Hematopoietic multipotent progenitor cell treated with erythropoietin and hydrocortisone succinate and interleukin-3 and kit ligand, for 17 days (in vitro differentiated cells): ENCODE measurements around the gene FA2H.

Experiments
- DNase-seq: peaks from one replicate; pipeline ENCODE4 v3.0.0-alpha.2; 2015; ENCODE audit warnings: low spot score

The FA2H gene

DNA sequence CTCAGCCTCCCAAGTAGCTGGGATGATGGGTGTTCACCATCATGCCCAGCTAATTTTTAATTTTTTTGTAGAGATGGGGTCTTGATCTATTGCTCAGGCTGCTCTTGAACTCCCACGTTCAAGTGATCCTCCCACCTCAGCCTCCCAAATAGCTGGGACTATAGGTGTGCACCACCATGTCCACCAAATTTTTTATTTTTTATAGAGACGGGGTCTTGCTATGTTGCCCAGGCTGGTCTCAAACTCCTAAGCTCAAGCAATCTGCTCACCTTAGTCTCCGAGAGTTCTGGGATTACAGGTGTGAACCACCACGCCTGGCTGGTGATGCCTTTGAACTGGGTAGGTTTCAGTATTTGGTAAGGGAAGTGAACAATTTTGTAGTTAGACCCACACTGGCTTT lies 30.1 kb downstream of the FA2H start:
- no peak for DNase-seq

DNA sequence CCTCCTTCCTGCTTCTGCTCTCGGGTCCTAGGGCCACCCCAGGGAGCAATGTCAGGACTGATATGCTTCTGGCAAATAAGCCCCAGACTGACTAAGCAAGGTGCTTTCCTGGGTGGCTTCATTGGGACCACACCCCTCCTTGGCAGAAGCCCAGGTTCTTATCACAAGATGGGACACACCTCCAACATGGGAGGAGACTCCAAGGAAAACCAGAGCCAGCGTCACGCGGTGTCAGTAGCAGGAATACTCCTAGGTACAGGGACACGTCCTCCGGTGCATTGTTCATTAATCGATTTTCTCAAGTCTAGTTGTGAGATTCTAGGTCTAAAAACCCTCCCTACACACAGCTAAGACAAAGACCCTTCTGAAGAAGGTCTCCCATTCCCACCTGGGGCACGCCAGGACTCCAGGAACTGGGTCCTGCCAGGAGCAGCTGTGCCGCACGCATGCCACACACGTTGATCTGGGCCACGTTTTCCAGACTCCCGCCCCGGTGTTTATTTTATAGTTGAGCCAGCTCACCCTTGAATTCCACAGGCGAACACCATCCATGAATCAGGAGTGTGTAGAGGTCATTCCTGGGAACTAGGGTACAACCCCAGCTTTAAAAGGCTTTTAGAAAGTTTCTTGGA lies 30.8 kb downstream of the FA2H start:
- peak; percentile 61 for DNase-seq

DNA sequence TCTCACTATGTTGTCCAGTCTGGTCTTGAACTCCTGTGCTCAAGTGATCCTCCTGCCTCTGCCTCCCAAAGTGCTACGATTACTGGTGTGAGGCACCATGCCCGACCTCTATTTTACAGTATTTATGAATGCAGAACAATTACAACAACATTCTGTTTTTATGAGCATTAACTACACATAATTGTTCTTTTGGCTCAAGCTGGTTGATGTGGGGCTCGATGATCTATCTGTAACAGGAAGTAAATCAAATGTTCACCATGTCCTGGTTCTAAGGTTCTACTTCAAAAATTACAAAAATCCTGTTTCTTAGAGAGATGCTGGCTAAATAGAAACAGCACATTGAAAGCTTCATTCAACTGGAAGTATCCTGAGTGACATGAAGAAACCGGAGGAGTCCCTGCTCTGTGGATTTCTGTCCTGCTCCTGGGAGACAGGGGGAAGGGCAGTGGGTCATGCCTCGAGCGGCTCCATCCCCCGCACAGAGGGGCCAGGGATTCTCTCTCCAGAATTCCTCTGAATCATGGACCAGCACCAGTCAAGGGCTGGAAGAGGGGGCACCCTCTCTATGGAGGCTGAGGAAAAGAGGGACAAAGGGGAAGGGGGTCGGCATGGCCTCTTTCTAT lies 31.5 kb downstream of the FA2H start:
- DNase-seq = no peak

DNA sequence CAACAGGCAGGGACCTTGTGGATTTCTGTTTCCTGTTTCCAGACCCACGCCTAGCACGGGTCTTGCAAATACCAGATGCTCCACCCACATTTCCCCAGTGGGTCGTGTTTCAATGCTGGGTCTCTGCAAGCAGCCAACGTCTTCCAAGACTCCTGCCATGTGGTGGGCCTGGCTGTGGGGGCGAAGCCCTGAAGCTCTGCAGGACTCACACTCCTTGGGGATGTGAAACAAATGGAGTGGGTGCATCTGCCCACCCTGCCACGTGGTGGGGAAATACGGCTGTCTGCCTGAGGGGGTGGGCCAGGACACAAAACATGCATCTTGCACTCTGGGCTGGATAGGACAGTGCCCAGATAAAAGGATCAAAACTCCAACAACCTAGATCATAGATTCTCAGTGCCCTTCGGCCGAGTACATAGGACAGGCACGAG lies 32.6 kb downstream of the FA2H start:
- no peak for DNase-seq

DNA sequence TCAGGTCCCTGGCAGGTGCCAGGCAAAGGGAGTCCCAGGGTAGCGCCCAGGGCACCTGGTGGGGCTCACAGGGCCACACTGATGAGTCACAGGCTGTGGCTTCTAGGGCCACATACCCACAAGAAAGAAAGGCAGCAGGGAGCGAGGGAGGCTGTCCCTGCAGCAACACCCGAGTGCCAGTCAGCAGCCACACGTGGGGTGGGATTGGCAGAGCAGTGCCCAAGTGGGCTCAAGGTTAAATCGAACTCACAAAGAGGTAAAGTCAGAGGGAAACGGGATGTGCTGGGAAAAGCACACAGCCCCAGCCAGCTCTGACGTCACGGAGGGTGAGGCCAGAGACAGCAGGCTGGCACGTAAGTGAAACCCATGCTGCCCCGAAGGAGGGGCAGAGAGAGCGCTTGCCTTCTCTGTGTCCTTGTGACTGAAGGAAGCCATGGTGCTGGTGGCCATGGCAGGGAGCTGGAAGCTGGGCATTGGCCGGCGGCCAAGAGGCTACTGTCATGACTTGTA lies 33.8 kb downstream of the FA2H start:
- no peak for DNase-seq

DNA sequence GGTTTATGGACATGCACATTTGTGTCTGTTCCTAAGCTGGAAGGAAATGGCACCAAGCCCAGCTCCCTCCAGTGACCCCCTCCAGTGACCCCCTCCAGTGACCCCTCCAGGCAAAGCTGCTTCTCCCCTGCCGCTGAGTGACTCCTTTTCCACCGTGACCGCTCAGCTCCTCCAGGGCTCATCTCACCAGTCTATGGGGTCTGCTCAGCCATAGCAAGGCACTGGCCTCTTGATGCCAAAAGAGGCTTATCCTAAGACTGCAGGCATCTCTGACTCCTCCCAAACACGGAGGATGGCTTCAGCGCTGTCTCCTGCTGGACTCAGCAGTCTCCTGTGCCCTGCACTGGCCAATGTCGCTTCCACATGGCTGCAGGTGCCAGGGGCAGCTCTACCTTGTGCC lies 35.3 kb downstream of the FA2H start:
- no peak for DNase-seq

DNA sequence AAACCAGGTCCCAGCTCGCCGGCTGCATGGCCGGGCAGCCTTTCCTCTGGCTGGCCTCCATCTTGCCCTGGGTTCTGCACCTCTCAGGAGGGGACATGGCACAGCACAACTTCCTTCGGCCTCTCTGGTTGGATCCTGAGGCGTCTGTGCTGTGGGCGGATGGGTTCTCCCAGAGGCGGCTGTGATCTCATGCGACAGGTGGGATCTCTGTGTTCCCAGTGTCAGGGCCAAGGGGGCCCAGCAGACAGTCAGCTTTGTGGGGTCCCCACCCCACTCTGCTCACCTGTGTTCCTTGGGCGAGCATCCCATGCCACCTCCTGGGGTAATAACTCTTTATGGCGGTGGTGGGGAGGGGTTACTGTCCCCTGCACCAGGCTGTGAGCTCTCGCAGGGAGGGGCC lies 35.8 kb downstream of the FA2H start:
- no peak for DNase-seq

DNA sequence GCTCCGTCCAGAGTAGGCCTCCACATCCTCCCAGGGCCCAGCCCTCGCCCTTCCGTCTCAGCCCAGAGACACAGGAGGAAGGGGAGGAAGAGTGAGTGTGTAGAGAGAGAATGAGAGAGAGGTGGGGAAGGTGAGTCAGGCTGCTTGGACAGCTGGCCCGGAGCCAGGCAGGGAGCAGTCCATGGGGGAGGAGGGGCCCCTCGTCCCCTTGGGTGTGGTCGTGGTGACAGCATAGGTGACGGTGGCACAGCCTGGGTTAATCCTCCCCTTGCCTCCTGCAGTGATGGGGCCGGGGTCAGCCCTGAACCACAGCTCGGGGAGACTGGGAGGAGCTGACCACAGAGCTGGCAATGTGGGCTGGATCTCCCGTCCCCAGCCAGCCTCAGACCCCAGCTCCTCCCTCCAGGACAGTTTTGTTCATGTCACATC lies 36.5 kb downstream of the FA2H start:
- no peak for DNase-seq

DNA sequence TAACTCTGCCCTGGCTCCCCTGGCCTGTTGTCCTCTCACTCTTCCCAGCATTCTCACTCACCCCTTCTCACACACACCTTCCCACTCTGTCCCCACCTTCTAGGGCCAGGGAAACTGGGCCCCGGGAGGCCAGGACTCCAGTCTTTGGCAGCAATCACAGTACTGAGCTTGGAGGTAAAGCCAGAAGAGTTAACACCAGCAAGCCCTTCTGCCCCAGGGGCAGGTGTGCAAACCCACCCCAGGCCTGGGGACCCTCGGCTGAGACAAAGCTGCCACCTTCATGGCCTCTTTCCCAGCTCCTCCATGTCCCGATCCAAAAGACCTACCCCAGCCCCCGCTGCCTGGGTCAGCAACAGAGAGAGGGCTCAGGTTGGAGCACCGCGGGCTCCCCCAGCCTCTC lies 37.1 kb downstream of the FA2H start:
- no peak for DNase-seq

DNA sequence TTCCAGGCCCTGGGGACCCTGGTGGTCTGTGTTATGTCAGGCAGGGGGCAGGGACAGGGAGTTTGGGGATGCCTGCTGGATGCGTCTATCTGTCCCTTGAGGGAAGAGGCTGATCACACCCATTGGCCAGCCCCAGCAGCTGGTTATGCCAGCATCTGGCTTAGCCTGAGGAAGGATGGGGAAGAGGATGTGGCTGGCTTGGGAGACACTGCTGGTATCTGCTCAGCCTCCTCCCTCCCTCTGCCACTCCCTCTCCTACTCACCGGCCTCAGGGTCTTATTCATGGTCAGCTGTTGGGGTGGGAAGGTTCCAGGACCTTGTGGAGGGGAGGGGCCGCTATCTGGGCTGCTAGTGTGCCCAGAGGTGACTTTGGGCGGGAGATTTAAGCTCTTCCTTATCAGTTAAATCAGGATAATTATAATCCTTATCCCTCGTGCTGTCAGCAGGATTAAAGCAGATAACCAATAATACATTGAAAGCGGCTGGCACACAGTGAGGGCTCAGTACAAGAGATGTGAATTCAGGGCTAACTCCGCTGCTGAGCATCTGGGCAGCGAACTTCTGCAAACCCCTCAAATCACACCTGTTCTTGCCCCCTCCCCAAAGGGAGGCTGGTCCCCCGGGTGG lies 38.0 kb downstream of the FA2H start:
- no peak for DNase-seq

DNA sequence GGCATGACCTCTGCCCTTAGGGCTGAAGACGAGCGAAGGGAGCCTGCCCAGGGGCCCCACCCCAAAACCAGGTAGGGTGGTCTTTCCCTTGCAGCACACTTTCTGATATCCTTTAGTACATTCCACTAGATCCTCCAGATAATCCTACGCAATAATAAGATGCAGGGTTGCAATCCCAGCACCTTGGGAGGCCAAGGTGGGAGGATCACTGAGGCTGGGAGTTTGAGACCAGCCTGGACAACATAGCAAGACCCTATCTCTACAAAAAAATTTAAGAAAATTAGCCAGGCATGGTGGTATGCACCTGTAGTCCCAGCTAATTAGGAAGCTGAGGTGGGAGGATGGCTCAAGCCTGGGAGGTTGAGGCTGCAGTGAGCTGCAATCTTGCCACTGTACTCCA lies 39.1 kb downstream of the FA2H start:
- DNase-seq = no peak

DNA sequence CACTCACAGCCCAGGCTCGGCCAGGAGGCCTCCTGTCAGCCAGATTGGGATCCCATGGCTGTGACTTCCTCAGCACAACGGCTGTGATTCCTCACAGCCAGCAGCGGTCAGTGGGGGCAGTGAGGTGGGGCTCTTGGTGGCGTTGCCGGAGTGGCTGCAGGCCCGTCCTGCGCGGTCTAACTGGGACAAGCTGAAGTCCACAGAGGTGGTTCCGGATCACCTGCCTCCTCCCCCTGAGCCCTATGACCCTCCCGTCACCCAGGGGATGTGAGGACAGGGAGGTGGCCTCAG lies 39.5 kb downstream of the FA2H start:
- no peak for DNase-seq

DNA sequence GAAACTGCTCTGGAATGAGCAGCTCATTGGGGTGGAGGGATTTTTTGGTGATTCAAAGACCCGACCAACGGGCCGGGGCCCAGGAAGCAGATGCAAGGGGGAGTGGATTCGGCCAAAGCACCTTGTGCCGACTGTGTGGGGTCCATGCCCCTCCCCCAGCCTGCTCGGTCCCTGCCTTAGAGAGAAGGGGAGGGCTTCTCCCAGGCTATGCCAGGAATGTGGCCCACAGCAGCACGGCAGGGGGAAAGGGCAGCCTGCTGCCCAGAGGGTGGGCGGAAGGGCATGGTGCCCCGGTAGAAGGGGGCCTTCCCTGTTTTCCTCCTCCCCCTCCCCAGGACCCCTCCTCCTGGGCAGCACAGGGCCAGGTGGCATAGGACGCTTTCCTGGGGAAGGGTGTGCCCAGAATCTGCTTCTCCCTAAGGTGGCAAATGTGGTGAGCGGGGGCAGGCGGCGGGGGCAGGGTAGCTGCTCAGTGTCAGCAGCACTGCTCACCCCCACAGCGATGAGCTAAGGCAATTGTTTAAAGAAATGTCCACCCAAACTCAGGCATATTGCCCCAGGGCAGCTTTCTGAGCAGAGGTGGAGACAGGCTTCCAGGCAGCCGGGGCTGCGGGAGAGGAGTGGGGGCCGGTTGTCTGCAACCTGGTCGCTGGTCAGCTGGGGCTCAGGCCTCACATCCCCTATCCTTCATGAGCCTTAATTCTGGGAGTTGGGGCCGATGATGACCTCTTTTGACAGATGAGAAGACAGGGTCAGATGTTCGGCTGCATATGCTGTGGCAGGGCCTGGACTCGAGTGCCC lies 40.1 kb downstream of the FA2H start:
- DNase-seq = no peak

DNA sequence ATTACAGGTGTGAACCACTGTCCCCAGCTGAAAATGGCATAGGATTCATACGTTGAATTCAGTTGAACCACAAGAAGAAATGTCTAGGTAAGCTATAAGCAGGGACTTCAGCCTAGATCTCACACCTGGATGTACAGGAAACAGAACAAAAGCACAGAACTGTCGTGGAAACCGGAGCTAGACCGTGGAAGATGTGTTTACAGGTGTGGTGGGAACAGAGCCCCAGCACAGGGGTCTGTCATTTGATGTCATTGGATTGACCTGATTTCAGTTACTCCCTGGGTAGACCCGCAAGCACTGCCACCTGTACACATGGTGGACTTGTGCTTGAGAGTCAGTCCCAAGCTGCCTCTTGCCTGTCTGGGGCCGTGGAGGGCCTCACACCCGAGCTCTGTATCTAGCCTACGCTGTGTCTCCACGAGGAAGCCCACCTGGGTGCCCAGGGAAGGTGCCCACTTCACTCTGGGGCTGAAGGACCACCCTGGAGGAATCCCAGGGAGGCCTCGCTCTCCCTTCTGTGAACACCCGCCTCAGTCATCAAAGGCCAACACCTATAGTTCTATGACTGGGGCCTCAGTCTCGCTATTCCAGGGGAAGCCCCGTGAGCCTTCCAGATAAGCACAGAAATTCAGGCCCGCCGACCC lies 41.8 kb downstream of the FA2H start:
- DNase-seq = no peak

DNA sequence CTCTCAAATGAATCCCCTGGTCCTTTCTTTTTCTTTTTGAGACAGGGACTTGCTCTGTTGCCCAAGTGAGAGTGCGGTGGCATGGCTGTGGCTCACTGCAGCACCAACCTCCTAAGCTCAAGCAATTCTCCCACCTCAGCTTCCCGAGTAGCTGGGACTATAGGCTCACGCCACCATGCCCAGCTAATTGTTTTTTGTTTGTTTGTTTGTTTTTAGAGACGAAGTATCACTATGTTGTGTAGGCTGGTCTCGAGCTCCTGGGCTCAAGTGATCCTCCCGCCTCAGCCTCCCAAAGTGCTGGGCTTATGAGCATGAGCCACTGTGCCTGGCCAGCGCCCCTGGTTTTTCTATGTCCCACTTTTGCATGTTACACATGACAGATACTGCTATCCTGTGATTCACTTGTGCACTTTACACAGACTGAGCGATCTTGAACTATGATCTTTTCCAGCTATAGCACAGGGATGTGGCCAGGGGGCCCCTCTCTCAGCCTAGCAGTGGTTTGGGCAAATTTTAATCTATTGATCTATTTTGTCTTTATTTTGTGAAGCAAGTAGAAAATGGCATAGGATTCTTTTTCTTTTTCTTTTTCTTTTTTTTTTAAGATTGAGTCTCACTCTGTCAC lies 42.7 kb downstream of the FA2H start:
- no peak for DNase-seq

DNA sequence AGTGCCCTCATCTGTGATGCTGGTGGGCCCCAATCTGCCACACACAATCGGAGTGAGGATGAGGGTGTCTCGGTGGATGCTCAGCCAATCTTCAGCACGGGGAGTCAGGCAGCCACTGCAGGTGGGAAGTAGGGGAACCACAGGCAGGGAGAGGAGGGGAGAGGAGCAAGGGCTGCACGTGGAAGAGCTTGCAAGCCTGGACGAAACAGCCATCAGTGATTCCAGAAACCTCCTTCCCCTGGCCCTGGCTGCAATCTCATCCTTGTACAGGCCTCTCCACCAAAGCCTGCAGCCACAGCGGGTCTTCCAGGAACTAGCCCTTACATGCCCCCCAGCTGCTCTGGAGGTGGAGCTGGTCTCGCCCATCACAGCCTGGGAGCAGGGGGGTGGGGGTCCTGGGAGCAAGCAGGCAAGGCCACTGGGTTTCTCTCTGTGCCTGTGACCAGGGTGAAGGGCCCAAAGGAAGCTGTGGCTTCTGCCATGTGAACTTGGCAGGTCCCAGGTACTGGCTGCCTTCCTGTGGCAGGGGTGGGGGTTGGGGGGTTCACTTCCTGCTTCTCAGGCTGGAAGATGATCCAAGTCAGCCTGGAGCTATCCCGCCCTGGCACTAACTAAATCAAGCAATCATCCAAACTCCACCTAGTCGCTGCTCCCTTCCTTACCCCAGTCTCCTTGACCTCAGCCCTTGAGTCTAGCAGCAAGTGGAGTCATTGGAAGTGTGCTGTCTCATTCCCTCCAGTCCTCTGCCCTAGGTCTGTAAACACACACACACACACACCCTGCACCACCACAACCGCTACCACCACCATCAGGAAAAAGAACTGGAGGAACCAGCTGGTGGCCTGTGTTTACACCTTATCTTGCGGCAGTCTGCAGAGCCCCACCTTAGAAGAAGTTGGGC lies 44.6 kb downstream of the FA2H start:
- no peak for DNase-seq

DNA sequence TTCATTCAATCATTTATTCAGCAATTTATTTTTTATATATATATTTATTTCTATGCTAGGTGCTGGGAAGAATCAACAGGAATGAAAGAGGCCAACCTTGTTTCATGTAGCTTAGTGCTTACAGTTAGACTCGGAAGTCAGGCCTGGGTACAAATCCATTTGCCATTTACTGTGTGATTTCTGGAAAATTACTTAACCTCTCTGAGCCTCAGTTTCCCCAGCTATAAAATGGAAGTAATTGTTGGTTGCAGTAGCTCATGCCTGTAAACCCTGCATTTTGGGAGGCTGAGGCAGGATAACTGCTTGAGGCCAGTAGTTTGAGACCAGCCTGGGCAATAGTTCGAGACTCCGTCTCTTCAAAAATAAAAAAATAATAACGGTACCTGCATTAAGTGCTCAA lies 46.7 kb downstream of the FA2H start:
- DNase-seq = no peak

DNA sequence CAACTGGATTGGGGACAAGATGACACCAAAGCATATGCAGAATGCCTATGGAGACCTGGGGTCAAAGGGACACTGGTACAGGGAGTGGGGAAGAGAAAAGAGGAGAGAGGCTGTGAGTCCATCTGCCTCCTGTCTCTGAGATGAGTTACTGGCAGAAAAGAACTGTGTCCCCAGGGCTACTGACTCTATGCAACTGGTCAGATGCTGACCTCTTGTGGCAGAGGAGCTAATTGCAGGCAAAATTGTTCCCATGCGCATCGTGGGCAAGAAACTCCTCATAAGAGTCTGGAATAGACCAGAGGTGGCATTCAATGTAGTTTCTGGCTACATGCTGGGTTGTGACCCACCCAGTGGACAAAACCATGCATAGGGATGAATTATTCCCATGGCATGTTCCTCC lies 47.9 kb downstream of the FA2H start:
- peak; percentile 37 for DNase-seq

DNA sequence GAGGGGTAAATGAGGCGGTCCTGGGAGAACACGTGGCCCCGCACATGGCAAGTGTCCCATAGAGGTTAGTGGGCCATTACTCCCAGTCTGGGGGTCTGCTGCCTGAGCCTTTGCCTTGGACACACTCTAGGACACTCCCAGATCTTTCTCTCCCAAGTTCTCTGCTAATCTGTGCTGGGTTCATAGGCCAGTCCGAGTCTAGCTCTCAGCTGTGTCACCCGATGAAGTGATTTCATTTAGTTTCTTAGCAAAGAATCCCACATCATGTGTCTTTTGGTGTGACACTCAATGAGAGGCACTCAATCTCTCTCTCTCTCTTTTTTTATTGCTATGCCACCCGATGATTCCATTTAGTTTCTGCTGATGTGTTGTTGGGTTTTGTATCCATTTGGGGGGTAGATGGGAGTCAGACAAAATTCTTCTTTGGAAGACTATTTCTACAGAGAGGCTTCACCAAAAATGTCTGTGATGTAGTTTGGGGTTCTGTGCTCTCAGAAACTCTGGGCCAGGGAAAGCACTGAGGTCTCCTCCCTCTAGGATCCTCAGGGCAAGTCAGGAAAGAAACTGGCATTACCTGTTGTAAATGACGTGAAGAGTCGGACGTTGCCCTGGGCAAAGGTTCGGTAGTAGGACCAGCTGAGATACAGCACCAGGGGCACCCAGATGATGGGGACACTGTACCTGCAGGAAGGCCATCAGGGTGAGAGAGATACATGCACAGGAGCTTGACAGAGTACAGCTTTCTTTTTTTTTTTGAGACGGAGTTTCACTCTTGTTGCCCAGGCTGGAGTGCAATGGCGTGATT lies 48.8 kb downstream of the FA2H start:
- no peak for DNase-seq
